GM12892 (cell line): Measurements from ENCODE around the gene TCF19.

Experiments used
- DNase-seq: peaks from one replicate; pipeline ENCODE4 v3.0.0; 2011; ENCODE audit not compliant: insufficient read length
- FAIRE-seq: peaks from 2 replicates; lab custom pipeline; 2011; peaks lifted over from hg19 to GRCh38; lab: Jason Lieb, UNC
- POLR2A ChIP-seq: IDR thresholded peaks from 2 replicates; pipeline ENCODE4 v1.6.1; 2011; ENCODE audit warnings: low read depth, low read length, control low read depth
- POLR2AphosphoS5 ChIP-seq: IDR thresholded peaks from 2 replicates; pipeline ENCODE4 v1.6.1; 2011; ENCODE audit warnings: low read depth, low read length, control low read depth
- TAF1 ChIP-seq: IDR thresholded peaks from 2 replicates; pipeline ENCODE4 v1.6.1; 2011; ENCODE audit warnings: low read depth, mild to moderate bottlenecking, control low read depth, low read length, borderline replicate concordance

TCF19 gene

GRCh38 chr6:31210123-31210522, 51.7 kb downstream of the TCF19 start:
- DNase-seq: no peak
- FAIRE-seq: no peak
- TF ChIP-seq TAF1 (no peak), POLR2A (no peak), POLR2AphosphoS5 (no peak)

GRCh38 chr6:31210741-31211532, 52.5 kb downstream of the TCF19 start:
- no peak for FAIRE-seq
- TF ChIP-seq TAF1 (no peak), POLR2AphosphoS5 (no peak), POLR2A (no peak)
- no peak for DNase-seq
